ENCODE measurements around the gene SFXN5.
A peak's percentile ranks its signal among the peaks of the same experiment; 100 is the strongest.

SFXN5 gene

GRCh38 chr2:73112913-73113854 lies 41.7 kb upstream of the SFXN5 start, which contains the start of gene RAB11FIP5 (continued):
- no peak for TF ChIP-seq HIC1 (tag by site-specific recombination; IDR thresholded peaks at IDR 0.05)
- TF ChIP-seq ZNF133 (tag by site-specific recombination; IDR thresholded peaks at IDR 0.05) = no peak
- TF ChIP-seq ZNF248 (tag by site-specific recombination; IDR thresholded peaks at IDR 0.05) = no peak
- peak; percentile 67 for TF ChIP-seq SP2 (tag by site-specific recombination; IDR thresholded peaks at IDR 0.05)
- no peak for TF ChIP-seq PRDM4 (tag by site-specific recombination; IDR thresholded peaks at IDR 0.05)
- TF ChIP-seq ZSCAN5A (tag by site-specific recombination; IDR thresholded peaks at IDR 0.05) = no peak
- no peak for TF ChIP-seq ZNF10 (tag by site-specific recombination; IDR thresholded peaks at IDR 0.05)
- peak; percentile 43 for TF ChIP-seq ZBTB11 (tag by site-specific recombination; conservative IDR thresholded peaks at IDR 0.05; ENCODE audit: low read depth)
- peak; percentile 84 for TF ChIP-seq ZNF501 (tag by site-specific recombination; IDR thresholded peaks at IDR 0.05)
- TF ChIP-seq ZNF692 (tag by site-specific recombination; IDR thresholded peaks at IDR 0.05) = peak; percentile 68
- TF ChIP-seq ATF2 (tag by site-specific recombination; IDR thresholded peaks at IDR 0.05; ENCODE audit: low read depth) = 0 out of 2 replicates have a peak, but pooled peaks have one; percentile 46
- TF ChIP-seq ZNF2 (tag by site-specific recombination; IDR thresholded peaks at IDR 0.05) = 0 out of 2 replicates have a peak, but pooled peaks have one; percentile 22
- no peak for TF ChIP-seq ZNF211 (tag by site-specific recombination; IDR thresholded peaks at IDR 0.05; ENCODE audit: low read depth)
- TF ChIP-seq OSR2 (tag by site-specific recombination; IDR thresholded peaks at IDR 0.05) = no peak
- TF ChIP-seq ZNF223 (tag by site-specific recombination; IDR thresholded peaks at IDR 0.05) = no peak

Measured in HEK293 (cell line).